Smooth muscle cell (in vitro differentiated cells): Measurements from ENCODE around the gene STAC2. TPM values are rescaled to one million over a fixed set of nuclear protein-coding genes. Genes with fewer than 3 reads are reported as not detected.
A peak's percentile ranks its signal among the peaks of the same experiment; 100 is the strongest.

ENCODE experiments used
- DNase-seq: peaks from one replicate; lab custom pipeline; 2025; ENCODE audit not compliant: unreplicated experiment; lab: John Stamatoyannopoulos, UW
- H2AFZ ChIP-seq: fragments of 200-600 bp; sonication (generic); 2 replicates; pipeline ENCODE4 v1.6.0; 2016; ENCODE audit warnings: antibody characterized with exemption, low read depth, mild to moderate bottlenecking
- H3F3A ChIP-seq: fragments of 200-600 bp; sonication (generic); 2 replicates; pipeline ENCODE4 v1.6.0; 2017; ENCODE audit warnings: antibody characterized with exemption, low read depth
- H3K27ac ChIP-seq: fragments of 200-600 bp; sonication (generic); 2 replicates; pipeline ENCODE4 v1.5.1; 2016; ENCODE audit warnings: low read depth, mild to moderate bottlenecking
- H3K27me3 ChIP-seq: fragments of 200-600 bp; sonication (generic); 2 replicates; pipeline ENCODE4 v1.6.1; 2016; ENCODE audit warnings: low read depth, mild to moderate bottlenecking
- H3K36me3 ChIP-seq: fragments of 200-600 bp; sonication (generic); 2 replicates; pipeline ENCODE4 v1.5.1; 2016; ENCODE audit warnings: low read depth
- H3K4me1 ChIP-seq: fragments of 200-600 bp; sonication (generic); 2 replicates; pipeline ENCODE4 v1.5.1; 2016; ENCODE audit warnings: low read depth
- H3K4me2 ChIP-seq: fragments of 200-600 bp; sonication (generic); 2 replicates; pipeline ENCODE4 v1.6.0; 2016; ENCODE audit warnings: mild to moderate bottlenecking
- H3K4me3 ChIP-seq: fragments of 200-600 bp; sonication (generic); 2 replicates; pipeline ENCODE4 v1.5.1; 2016; ENCODE audit warnings: mild to moderate bottlenecking
- H3K79me2 ChIP-seq: fragments of 200-600 bp; sonication (generic); 2 replicates; pipeline ENCODE4 v1.6.0; 2016; ENCODE audit warnings: low read depth, mild to moderate bottlenecking
- H3K9ac ChIP-seq: fragments of 200-600 bp; sonication (generic); 2 replicates; pipeline ENCODE4 v1.6.0; 2016; ENCODE audit warnings: low read depth
- H3K9me3 ChIP-seq: fragments of 200-600 bp; sonication (generic); replicated peaks from 2 replicates; pipeline ENCODE4 v1.5.1; 2016; ENCODE audit warnings: low read depth
- H4K20me1 ChIP-seq: fragments of 200-600 bp; sonication (generic); 2 replicates; pipeline ENCODE4 v1.6.0; 2016; ENCODE audit warnings: low read depth
- CTCF ChIP-seq: fragments of 200-600 bp; sonication (generic); IDR thresholded peaks from 2 replicates; pipeline ENCODE4 v1.5.1; 2017; ENCODE audit warnings: borderline replicate concordance, mild to moderate bottlenecking, antibody characterized with exemption; ENCODE audit not compliant: insufficient read depth, poor library complexity, severe bottlenecking
- WGBS: methylation state at CpG from one replicate; pipeline ENCODE4 v1.1.7; 2016; ENCODE audit warnings: low lambda C conversion rate; 5-methylcytosine and 5-hydroxymethylcytosine counted together
- polyA plus RNA-seq: library from polyadenylated mRNA; unstranded; fragments of >200 nt; fragmentation: Nextera tagmentation; extraction: Ambion mirVana; gene quantifications from 2 replicates; pipeline ENCODE4 v1.2.1, GENCODE V29; 2016
- total RNA-seq: library from RNA; depleted of rRNA; stranded (reverse); fragments of >200 nt; gene quantifications from 2 replicates; pipeline ENCODE4 v1.2.3, GENCODE V29; 2014

Gene STAC2
- total and polyA plus RNA-seq, 2 experiments from 2014 or later = 0.09 to 0.32 TPM

GRCh38 chr17:39224778-39225307, 902 bp downstream of the STAC2 start:
- peaks cover 47% of the 10 kb centered on the region for H3K27me3 ChIP-seq

DNA sequence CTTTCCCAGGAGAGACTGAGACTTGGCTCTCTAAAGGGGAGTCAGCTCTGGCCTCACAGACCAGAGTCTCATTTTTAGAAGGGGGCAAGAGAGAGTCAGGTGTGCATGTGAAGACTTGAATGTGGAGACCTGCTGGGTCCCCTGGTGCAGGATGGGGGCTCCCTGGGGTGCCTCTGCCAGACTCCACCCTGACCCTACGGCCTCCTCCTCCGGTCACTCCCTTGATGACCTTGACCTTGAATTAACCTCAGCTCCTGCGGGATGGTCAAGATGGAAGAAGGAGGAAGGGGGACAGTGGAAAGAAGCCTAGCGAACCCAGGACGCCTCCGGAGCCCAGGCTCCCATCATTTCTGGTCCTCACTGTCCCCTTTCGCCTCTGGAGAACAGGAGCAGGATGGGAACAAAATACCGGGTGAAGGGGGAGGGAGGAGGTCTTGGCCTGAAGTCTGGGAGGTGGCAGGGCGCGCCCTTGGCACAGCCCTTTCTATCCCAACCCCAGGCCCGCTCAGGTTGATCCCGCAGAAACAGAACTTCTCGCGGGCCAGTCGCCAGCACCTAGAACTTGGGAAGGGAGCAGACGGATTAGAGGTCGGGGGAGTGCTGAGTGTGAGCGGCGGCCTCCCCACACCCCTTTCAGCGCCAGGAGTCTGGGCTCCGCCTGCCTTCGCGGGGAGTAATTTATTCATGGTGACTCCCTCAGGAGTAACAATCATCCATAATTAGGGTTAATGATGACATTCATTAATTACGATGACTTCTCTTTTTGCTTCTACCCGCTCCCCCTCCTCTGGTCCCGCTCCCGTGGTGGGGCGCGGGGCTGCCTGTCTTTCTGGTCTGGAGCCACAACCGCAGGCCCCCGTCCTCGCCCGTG, 1.6 kb downstream of the STAC2 start:
- no peak overlapping the region for H3K4me3 ChIP-seq
- H3K27me3 ChIP-seq = peaks cover 54% of the 10 kb centered on the region
- no peaks in the 10 kb centered on the region for H3K79me2 ChIP-seq
- no peak for DNase-seq
- H4K20me1 ChIP-seq = no peaks in the 10 kb centered on the region
- H3F3A ChIP-seq = no peaks in the 10 kb centered on the region
- H3K9me3 ChIP-seq = no peaks in the 10 kb centered on the region
- H2AFZ ChIP-seq = no peak overlapping the region
- peak overlapping the region; percentile 85 for H3K4me2 ChIP-seq
- H3K4me1 ChIP-seq = peaks cover 18% of the 10 kb centered on the region
- no peaks in the 10 kb centered on the region for H3K36me3 ChIP-seq
- no peak overlapping the region for H3K9ac ChIP-seq
- 25% methylated on average over 33 of the region's 33 CpGs for whole genome bisulfite sequencing
- H3K27ac ChIP-seq = no peak overlapping the region
- TF ChIP-seq CTCF = no peak

More at GRCh38 chr17:39224778-39225307, 902 bp downstream of the STAC2 start:
- 3% methylated on average over 43 of the region's 68 CpGs for WGBS
- no peak for TF ChIP-seq CTCF
- H3K4me3 ChIP-seq = peak overlapping the region; percentile 48
- H3K9ac ChIP-seq = no peak overlapping the region
- no peak overlapping the region for H3K27ac ChIP-seq
- no peaks in the 10 kb centered on the region for H4K20me1 ChIP-seq
- H3K36me3 ChIP-seq = no peaks in the 10 kb centered on the region
- H3K79me2 ChIP-seq = no peaks in the 10 kb centered on the region
- peak overlapping the region; percentile 85 for H3K4me2 ChIP-seq
- no peak overlapping the region for H2AFZ ChIP-seq
- no peaks in the 10 kb centered on the region for H3K9me3 ChIP-seq
- DNase-seq = no peak
- no peaks in the 10 kb centered on the region for H3F3A ChIP-seq
- peaks cover 18% of the 10 kb centered on the region for H3K4me1 ChIP-seq

- peaks cover 60% of the 10 kb centered on the region for H3K27me3 ChIP-seq
- 77% methylated on average over 9 of the region's 9 CpGs for WGBS
- H3K4me1 ChIP-seq = peaks cover 18% of the 10 kb centered on the region
- H3K9me3 ChIP-seq = no peaks in the 10 kb centered on the region
- H3F3A ChIP-seq = no peaks in the 10 kb centered on the region
- TF ChIP-seq CTCF = no peak
- DNase-seq = no peak
- no peaks in the 10 kb centered on the region for H3K36me3 ChIP-seq
- no peaks in the 10 kb centered on the region for H3K79me2 ChIP-seq
- H3K4me2 ChIP-seq = no peak overlapping the region
- no peak overlapping the region for H2AFZ ChIP-seq
- no peak overlapping the region for H3K4me3 ChIP-seq
- no peak overlapping the region for H3K9ac ChIP-seq
- no peaks in the 10 kb centered on the region for H4K20me1 ChIP-seq
- no peak overlapping the region for H3K27ac ChIP-seq
Observed at GRCh38 chr17:39222866-39223834, 2.6 kb downstream of the STAC2 start.
